Measurements from ENCODE around the gene CDC123.
"Not testable (repeated sequence)": the region's sequence is repeated elsewhere in the genome, so short reads cannot be mapped to it uniquely, and the experiment has no call there.

The CDC123 gene

GRCh38 chr10:12235796-12236195, 39.8 kb downstream of the CDC123 start:
- no peak for DNase-seq (ENCODE audit: low read depth)

- DNase-seq (ENCODE audit: low read depth): no peak
Observed at GRCh38 chr10:12237265-12238220, 41.6 kb downstream of the CDC123 start.

GRCh38 chr10:12238821-12239220, 42.8 kb downstream of the CDC123 start:
- no peak for DNase-seq (ENCODE audit: low read depth)

- no peak for DNase-seq (ENCODE audit: low read depth)
Observed at GRCh38 chr10:12241810-12242529, 46.0 kb downstream of the CDC123 start.

- DNase-seq (ENCODE audit: low read depth): no peak
Observed at GRCh38 chr10:12243864-12244620, 48.1 kb downstream of the CDC123 start.

- no peak for DNase-seq (ENCODE audit: low read depth)
Observed at GRCh38 chr10:12250181-12250580, 54.2 kb downstream of the CDC123 start.

- not testable (repeated sequence) for DNase-seq (ENCODE audit: low read depth)
Observed at GRCh38 chr10:12250702-12251101, 54.7 kb downstream of the CDC123 start.

- DNase-seq (ENCODE audit: low read depth): no peak
Observed at GRCh38 chr10:12251581-12251980, 55.6 kb downstream of the CDC123 start.

GRCh38 chr10:12252882-12253546, 57.0 kb downstream of the CDC123 start:
- no peak for DNase-seq (ENCODE audit: low read depth)

GRCh38 chr10:12255048-12255447, 59.1 kb downstream of the CDC123 start:
- DNase-seq (ENCODE audit: low read depth): no peak

GRCh38 chr10:12259988-12260387, 64.0 kb downstream of the CDC123 start:
- no peak for DNase-seq (ENCODE audit: low read depth)

GRCh38 chr10:12262278-12262981, 66.4 kb downstream of the CDC123 start:
- DNase-seq (ENCODE audit: low read depth): no peak

GRCh38 chr10:12264204-12264940, 68.4 kb downstream of the CDC123 start:
- peak; percentile 37 for DNase-seq (ENCODE audit: low read depth)

- DNase-seq (ENCODE audit: low read depth): no peak
Observed at GRCh38 chr10:12269056-12269455, 73.1 kb downstream of the CDC123 start.

GRCh38 chr10:12271210-12271540, 75.2 kb downstream of the CDC123 start:
- no peak for DNase-seq (ENCODE audit: low read depth)

GRCh38 chr10:12277862-12278261, 81.9 kb downstream of the CDC123 start:
- not testable (repeated sequence) for DNase-seq (ENCODE audit: low read depth)

GRCh38 chr10:12279281-12279680, 83.3 kb downstream of the CDC123 start:
- no peak for DNase-seq (ENCODE audit: low read depth)

GRCh38 chr10:12287772-12288171, 91.8 kb downstream of the CDC123 start:
- no peak for DNase-seq (ENCODE audit: low read depth)

- DNase-seq (ENCODE audit: low read depth): not testable (repeated sequence)
Observed at GRCh38 chr10:12297784-12298183, 101.8 kb downstream of the CDC123 start.

GRCh38 chr10:12299222-12299965, 103.4 kb downstream of the CDC123 start:
- DNase-seq (ENCODE audit: low read depth): no peak

Data from stimulated activated CD8-positive, alpha-beta memory T cell treated with anti-CD3 and anti-CD28 coated beads, Interleukin-15, amount 100 ng/mL, for 24 hours (primary cell).